Ascending aorta (tissue), 2 donors: ENCODE results near the gene CGB1. TPM values are rescaled to one million over a fixed set of nuclear protein-coding genes. Genes with fewer than 3 reads are reported as not detected.

Experiments
- DNase-seq, 2 donors: peaks; one replicate each; pipeline ENCODE4 v3.0.0-alpha.2; 2019; ENCODE audit warnings: low spot score in 2 of 2
- H3K27ac ChIP-seq, 2 donors: fragments of 200-600 bp; sonication (generic); one replicate each; pipeline ENCODE4 v1.5.1; 2016 to 2017; ENCODE audit warnings: mild to moderate bottlenecking in 1 of 2
- H3K27me3 ChIP-seq: fragments of 200-600 bp; sonication (generic); one replicate; pipeline ENCODE4 v1.5.1; 2017
- H3K36me3 ChIP-seq, 2 donors: fragments of 200-600 bp; sonication (generic); one replicate each; pipeline ENCODE4 v1.5.1; 2016
- H3K4me1 ChIP-seq, 2 donors: fragments of 200-600 bp; sonication (generic); one replicate each; pipeline ENCODE4 v1.5.1; 2016 to 2017; ENCODE audit warnings: mild to moderate bottlenecking in 1 of 2
- H3K4me3 ChIP-seq, 2 donors: fragments of 200-600 bp; sonication (generic); one replicate each; pipeline ENCODE4 v1.5.1; 2016 to 2017; ENCODE audit warnings: mild to moderate bottlenecking in 1 of 2
- H3K9me3 ChIP-seq, 2 donors: fragments of 200-600 bp; sonication (generic); one replicate each; pipeline ENCODE4 v1.5.1; 2016
- CTCF ChIP-seq, 3 experiments: fragments of 200-600 bp in 2 of 3; fragments of 450-650 bp in 1 of 3; sonication (generic) in 2 of 3; IDR thresholded peaks; one replicate each; pipeline ENCODE4 v1.5.1; 2016 to 2019; ENCODE audit warnings: antibody characterized with exemption in 3 of 3, mild to moderate bottlenecking in 1 of 3, moderate library complexity in 1 of 3
- intact Hi-C: fragments of 100-400 bp; cut with DNase I; formaldehyde crosslinking; loops from one replicate; pipeline ENCODE4 v1.15.1; 2023
- total RNA-seq: library from RNA; depleted of rRNA; stranded (reverse); fragments of >200 nt; gene quantifications from one replicate; pipeline ENCODE4 v1.1.0, GENCODE V29; 2016

The CGB1 gene
- total RNA-seq, 1 donor from 2014 or later = not detected

GRCh38 chr19:48999481-49000325 is 37.0 kb downstream of the CGB1 start:
- Histone ChIP-seq H3K36me3 (peaks cover 22 to 24% of the 10 kb centered on the region in 2 donors), H3K27ac (no peak overlapping the region), H3K9me3 (no peaks in the 10 kb centered on the region), H3K27me3 (no peaks in the 10 kb centered on the region), H3K4me3 (no peak overlapping the region), H3K4me1 (peaks cover 0 to 3% of the 10 kb centered on the region in 2 donors)
- DNase-seq = no peak
- peak; percentile 23 to 51 (median 32) for TF ChIP-seq CTCF (IDR thresholded peaks at IDR 0.05)
- intact Hi-C loops = no loop called here

GRCh38 chr19:48997972-48998371 is 38.7 kb downstream of the CGB1 start:
- intact Hi-C loops = no loop called here
- Histone ChIP-seq H3K4me3 (no peak overlapping the region), H3K4me1 (peaks cover 7 to 9% of the 10 kb centered on the region in 2 donors), H3K27ac (no peak overlapping the region), H3K27me3 (no peaks in the 10 kb centered on the region), H3K36me3 (peaks cover 7 to 8% of the 10 kb centered on the region in 2 donors), H3K9me3 (no peaks in the 10 kb centered on the region)
- TF ChIP-seq CTCF (IDR thresholded peaks at IDR 0.05) = peak in 1 of 3 experiments; percentile 20
- DNase-seq = no peak

GRCh38 chr19:48994035-48994386 is 42.7 kb downstream of the CGB1 start:
- Histone ChIP-seq H3K4me3 (peak overlapping the region; percentile 47 to 81), H3K27me3 (no peaks in the 10 kb centered on the region), H3K4me1 (peaks cover 21 to 26% of the 10 kb centered on the region in 2 donors), H3K9me3 (no peaks in the 10 kb centered on the region), H3K36me3 (peaks cover 3 to 8% of the 10 kb centered on the region in 2 donors), H3K27ac (peak overlapping the region; percentile 94)
- DNase-seq = no peak
- TF ChIP-seq CTCF (IDR thresholded peaks at IDR 0.05) = no peak
- intact Hi-C loops = loop anchor here (5.0 kb wide), 1 partner anchor 153 kb away; no protein-coding TSS in a partner anchor

GRCh38 chr19:48993175-48994034 is 43.3 kb downstream of the CGB1 start, which contains the start of the genes GYS1 and RUVBL2:
Gene GYS1, minus strand, starts transcription at chr19:48993309. Its CDS starts 197 bp downstream, at chr19:48993112.
Gene RUVBL2, plus strand, starts transcription at chr19:48993887. Its CDS starts 25 bp downstream, at chr19:48993912.
- H3K4me3 ChIP-seq = peak within 1 kb of the TSS; percentile 58 to 81
- H3K9me3 ChIP-seq = no peaks in the 10 kb centered on the region
- no peaks in the 10 kb centered on the region for H3K27me3 ChIP-seq
- intact Hi-C loops = loop anchor here (1.0 to 5.0 kb wide), 5 partner anchors 14 to 154 kb away; partner anchors contain the start of genes FTL, NUCB1 and SNRNP70
- H3K4me1 ChIP-seq = peaks cover 21 to 26% of the 10 kb centered on the region in 2 donors
- peak; percentile 99 to 100 for DNase-seq
- H3K27ac ChIP-seq = peak within 1 kb of the TSS; percentile 94
- peaks cover 6 to 14% of the 10 kb centered on the region in 2 donors for H3K36me3 ChIP-seq
- peak; percentile 98 to 100 (median 99) for TF ChIP-seq CTCF (IDR thresholded peaks at IDR 0.05)

GRCh38 chr19:48992581-48993174 is 44.0 kb downstream of the CGB1 start:
- no peak for DNase-seq
- no peak for TF ChIP-seq CTCF (IDR thresholded peaks at IDR 0.05)
- H3K9me3 ChIP-seq = no peaks in the 10 kb centered on the region
- peak overlapping the region; percentile 58 to 81 for H3K4me3 ChIP-seq
- peaks cover 10 to 21% of the 10 kb centered on the region in 2 donors for H3K36me3 ChIP-seq
- intact Hi-C loops = loop anchor here (1.0 to 5.0 kb wide), 5 partner anchors 13 to 155 kb away; partner anchors contain the start of genes FTL, NUCB1 and SNRNP70
- no peaks in the 10 kb centered on the region for H3K27me3 ChIP-seq
- peak overlapping the region; percentile 94 for H3K27ac ChIP-seq
- H3K4me1 ChIP-seq = peaks cover 21 to 26% of the 10 kb centered on the region in 2 donors
